Activated CD4-positive, alpha-beta T cell treated with anti-CD3 and anti-CD28 coated beads, Interleukin-10, Interleukin-2, amounts not matched to agents 100 ng/mL and 50 ng/mL, durations not matched to agents 16 hours and 8 hours (primary cell): ENCODE results near the gene ZSWIM9.
"Not testable (repeated sequence)": the region's sequence is repeated elsewhere in the genome, so short reads cannot be mapped to it uniquely, and the experiment has no call there.

Source experiments
- DNase-seq: peaks from one replicate; pipeline ENCODE4 v3.0.0-alpha.2; 2020

ZSWIM9 gene

GRCh38 chr19:48220784-48221183, 50.3 kb downstream of the ZSWIM9 start:
- DNase-seq: not testable (repeated sequence)

GRCh38 chr19:48221628-48222027, 51.1 kb downstream of the ZSWIM9 start:
- DNase-seq: no peak

- peak; percentile 50 for DNase-seq
Observed at GRCh38 chr19:48230555-48231129, 60.2 kb downstream of the ZSWIM9 start.

GRCh38 chr19:48237057-48237456, 66.6 kb downstream of the ZSWIM9 start:
- DNase-seq: no peak

GRCh38 chr19:48239120-48239519, 68.6 kb downstream of the ZSWIM9 start:
- DNase-seq: no peak

GRCh38 chr19:48239582-48240141, 69.2 kb downstream of the ZSWIM9 start:
- DNase-seq: no peak

- DNase-seq: peak; percentile 47
Observed at GRCh38 chr19:48241771-48242170, 71.3 kb downstream of the ZSWIM9 start.

GRCh38 chr19:48244281-48244680, 73.8 kb downstream of the ZSWIM9 start:
- peak; percentile 83 for DNase-seq

GRCh38 chr19:48246101-48246500, 75.6 kb downstream of the ZSWIM9 start:
- DNase-seq: no peak

- DNase-seq: no peak
Observed at GRCh38 chr19:48247212-48247611, 76.7 kb downstream of the ZSWIM9 start.
